ENCODE results near the gene CRYZL1. TPM values are rescaled to one million over a fixed set of nuclear protein-coding genes. Genes with fewer than 3 reads are reported as not detected.
"Not testable (repeated sequence)": the region's sequence is repeated elsewhere in the genome, so short reads cannot be mapped to it uniquely, and the experiment has no call there.

CRYZL1 gene
- polyA plus RNA-seq, 1 donor: 38.2 TPM

DNA sequence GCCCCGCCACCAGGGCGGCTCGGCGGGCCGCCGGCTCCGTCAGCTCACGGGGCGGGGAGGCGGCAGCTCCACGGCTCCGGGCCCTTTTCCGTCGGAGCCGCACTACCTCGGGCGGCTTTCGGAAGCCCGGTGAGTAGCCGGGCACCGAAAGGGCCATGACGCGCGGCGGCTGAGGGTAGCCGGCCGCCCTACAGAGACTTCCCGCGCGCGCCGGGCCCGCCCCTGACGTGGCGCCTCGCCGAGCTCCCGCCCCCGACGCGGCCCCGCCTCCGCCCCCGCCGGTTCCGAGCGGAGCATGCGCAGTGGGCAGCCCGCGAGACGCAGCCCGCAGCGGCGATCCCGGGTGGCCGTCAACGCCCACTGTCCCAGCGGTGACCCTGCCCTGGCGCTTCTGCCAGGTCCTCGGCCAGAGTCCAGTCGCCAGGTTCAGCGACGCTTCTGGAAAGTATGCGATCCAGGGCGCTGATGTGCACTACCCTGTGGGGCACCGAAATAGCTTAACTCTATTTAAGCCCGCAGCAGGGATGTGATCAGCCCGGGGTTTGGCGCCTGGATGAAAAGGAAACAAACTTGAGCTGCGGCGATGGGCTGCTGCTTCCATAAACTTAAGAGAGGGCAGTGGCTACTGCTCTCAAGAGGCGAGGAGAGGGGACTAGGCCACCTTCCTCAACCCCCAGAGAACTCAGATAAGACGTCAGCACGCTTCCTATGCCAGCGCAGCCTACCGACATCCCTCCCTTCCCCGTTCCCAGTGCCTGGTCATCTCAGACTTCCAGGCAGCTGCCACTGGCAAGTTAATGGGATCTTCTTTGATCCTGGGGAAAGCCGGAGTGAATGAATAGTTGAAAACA, 52.8 kb downstream of the CRYZL1 start, which contains the start of gene DONSON:
DONSON (minus strand) TSS at position 200 of the 851 bp plus-strand sequence; CDS start at position 157, 43 bp downstream.
- H3K9me3 ChIP-seq (ENCODE audit: control insufficient read depth, low read depth, low read length): no peaks in the 10 kb centered on the region
- H3K27ac ChIP-seq (ENCODE audit: low read length): peak within 1 kb of the TSS; percentile 96
- no peaks in the 10 kb centered on the region for H3K4me1 ChIP-seq (ENCODE audit: control insufficient read depth, insufficient read depth, low read length)
- peak; percentile 88 to 90 for DNase-seq
- peak within 1 kb of the TSS; percentile 86 for H3K4me3 ChIP-seq (ENCODE audit: low read length)
- H3K27me3 ChIP-seq (ENCODE audit: control insufficient read depth, insufficient read depth, low read length): no peaks in the 10 kb centered on the region
- H3K36me3 ChIP-seq (ENCODE audit: control insufficient read depth, insufficient read depth, low read length): no peaks in the 10 kb centered on the region
- no CpG with 5 or more reads among the region's 78 CpGs for WGBS (ENCODE audit: insufficient coverage, low lambda C conversion rate)

DNA sequence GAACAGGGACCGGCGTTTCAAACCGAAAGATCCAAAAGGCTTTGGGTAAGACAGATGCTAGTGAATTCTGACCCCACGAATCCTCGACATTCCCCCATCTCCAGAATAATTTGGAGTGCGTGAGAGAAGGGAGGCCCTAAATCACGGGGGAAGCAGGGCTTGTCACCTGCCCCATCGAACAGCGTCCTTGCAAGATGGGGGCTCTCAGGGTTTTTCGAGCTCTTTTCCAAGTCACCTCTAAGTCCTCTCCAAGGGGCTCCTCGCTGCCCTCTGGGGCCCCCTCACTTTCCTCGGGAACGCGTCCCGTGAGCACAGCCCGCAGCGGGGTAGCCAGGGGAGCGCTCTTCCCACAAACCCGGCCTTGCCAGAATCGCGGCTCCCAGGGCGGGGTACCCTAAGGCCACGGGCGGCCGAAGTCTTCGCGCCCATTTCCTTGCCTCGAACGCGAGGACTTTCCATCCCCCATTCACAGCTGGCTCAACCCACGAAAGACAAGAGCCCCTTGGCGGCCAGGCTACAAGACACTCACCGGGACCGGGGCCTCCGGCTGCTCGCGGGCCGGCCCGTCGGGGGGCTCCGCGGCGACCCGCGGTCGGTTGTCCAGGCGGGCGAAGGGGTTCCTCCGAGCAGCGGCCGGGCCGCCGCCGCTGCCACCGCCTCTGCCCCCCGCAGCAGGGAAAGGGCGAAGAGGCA, 53.6 kb downstream of the CRYZL1 start:
- Histone ChIP-seq H3K27ac (ENCODE audit: low read length) (peak overlapping the region; percentile 22), H3K4me3 (ENCODE audit: low read length) (peak overlapping the region; percentile 86), H3K36me3 (ENCODE audit: control insufficient read depth, insufficient read depth, low read length) (no peaks in the 10 kb centered on the region), H3K4me1 (ENCODE audit: control insufficient read depth, insufficient read depth, low read length) (no peaks in the 10 kb centered on the region), H3K9me3 (ENCODE audit: control insufficient read depth, low read depth, low read length) (no peaks in the 10 kb centered on the region), H3K27me3 (ENCODE audit: control insufficient read depth, insufficient read depth, low read length) (no peaks in the 10 kb centered on the region)
- whole genome bisulfite sequencing (ENCODE audit: insufficient coverage, low lambda C conversion rate): no CpG with 5 or more reads among the region's 57 CpGs
- peak; percentile 4 to 55 for DNase-seq

DNA sequence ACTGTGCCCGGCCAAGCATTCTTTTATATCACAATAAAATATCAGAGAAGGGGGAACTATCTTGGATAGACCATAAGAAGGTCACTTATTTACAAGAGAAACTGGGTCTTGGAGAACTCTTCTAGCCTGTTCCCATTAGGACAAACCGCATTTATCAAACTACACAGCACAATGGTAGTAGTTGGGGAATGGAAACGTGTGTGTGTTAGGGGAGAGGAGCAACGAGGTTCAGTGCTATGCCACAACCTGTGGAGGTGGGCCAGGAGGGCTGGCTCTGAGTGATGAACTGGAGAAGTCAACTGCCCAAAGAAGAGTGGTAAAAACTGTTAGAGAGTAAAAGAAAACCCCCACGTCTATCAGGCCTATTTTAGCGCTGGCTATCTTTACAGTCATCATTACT, 54.6 kb downstream of the CRYZL1 start:
- H3K36me3 ChIP-seq (ENCODE audit: control insufficient read depth, insufficient read depth, low read length): peaks cover 3% of the 10 kb centered on the region
- no peak for DNase-seq
- whole genome bisulfite sequencing (ENCODE audit: insufficient coverage, low lambda C conversion rate): 100% methylated on average over 2 of the region's 6 CpGs
- no peak overlapping the region for H3K27ac ChIP-seq (ENCODE audit: low read length)
- no peaks in the 10 kb centered on the region for H3K4me1 ChIP-seq (ENCODE audit: control insufficient read depth, insufficient read depth, low read length)
- no peak overlapping the region for H3K4me3 ChIP-seq (ENCODE audit: low read length)
- H3K27me3 ChIP-seq (ENCODE audit: control insufficient read depth, insufficient read depth, low read length): no peaks in the 10 kb centered on the region
- no peaks in the 10 kb centered on the region for H3K9me3 ChIP-seq (ENCODE audit: control insufficient read depth, low read depth, low read length)

DNA sequence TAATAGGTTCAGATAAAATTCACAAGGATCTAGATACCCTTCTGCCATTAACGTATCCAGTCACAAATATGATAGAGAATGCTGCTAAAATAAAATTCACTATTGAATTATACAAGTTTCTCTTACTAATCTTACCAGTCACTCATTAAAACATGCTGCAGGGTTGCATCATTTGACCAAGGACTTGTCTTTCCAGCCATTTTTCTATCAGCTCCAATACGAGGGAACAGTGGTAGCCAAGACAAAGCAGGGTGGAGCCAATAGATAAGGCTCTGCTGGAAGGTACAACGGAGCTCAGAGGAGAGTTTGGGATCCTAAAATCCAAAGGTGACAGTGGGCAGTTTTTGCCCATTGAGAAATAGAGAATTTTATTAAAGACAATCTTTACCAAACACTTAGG, 57.1 kb downstream of the CRYZL1 start:
- no peaks in the 10 kb centered on the region for H3K9me3 ChIP-seq (ENCODE audit: control insufficient read depth, low read depth, low read length)
- no peaks in the 10 kb centered on the region for H3K27me3 ChIP-seq (ENCODE audit: control insufficient read depth, insufficient read depth, low read length)
- DNase-seq: no peak
- peaks cover 6% of the 10 kb centered on the region for H3K36me3 ChIP-seq (ENCODE audit: control insufficient read depth, insufficient read depth, low read length)
- no peak overlapping the region for H3K4me3 ChIP-seq (ENCODE audit: low read length)
- no peak overlapping the region for H3K27ac ChIP-seq (ENCODE audit: low read length)
- no peaks in the 10 kb centered on the region for H3K4me1 ChIP-seq (ENCODE audit: control insufficient read depth, insufficient read depth, low read length)
- WGBS (ENCODE audit: insufficient coverage, low lambda C conversion rate): 80% methylated on average over 1 of the region's 3 CpGs

DNA sequence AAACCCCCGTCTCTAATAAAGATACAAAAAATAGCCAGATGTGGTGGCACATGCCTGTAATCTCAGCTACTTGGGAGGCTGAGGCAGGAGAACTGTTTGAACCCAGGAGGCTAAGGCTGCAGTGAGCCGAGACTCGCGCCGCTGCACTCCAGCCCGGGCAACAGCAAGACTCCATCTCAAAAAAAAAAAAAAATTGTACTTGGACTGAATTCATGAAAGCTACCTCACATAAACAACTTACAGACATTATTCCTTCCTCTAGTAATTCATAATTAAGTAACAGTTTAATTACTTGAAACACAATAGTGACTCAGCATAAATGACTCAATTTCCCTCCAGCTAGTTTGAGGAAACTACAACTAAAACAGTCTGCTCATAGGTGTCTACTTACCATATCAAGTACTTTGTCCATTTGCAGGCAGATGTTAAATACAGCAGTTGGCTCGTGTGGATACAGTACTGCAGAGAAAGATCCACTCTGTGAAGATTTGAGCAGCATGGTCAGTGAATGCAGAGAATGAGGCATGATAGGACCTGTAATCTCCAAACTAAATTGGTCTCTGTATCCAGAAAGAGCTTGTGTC, 62.5 kb downstream of the CRYZL1 start:
- Histone ChIP-seq H3K4me3 (ENCODE audit: low read length) (no peak overlapping the region), H3K4me1 (ENCODE audit: control insufficient read depth, insufficient read depth, low read length) (peaks cover 5% of the 10 kb centered on the region), H3K27ac (ENCODE audit: low read length) (no peak overlapping the region), H3K36me3 (ENCODE audit: control insufficient read depth, insufficient read depth, low read length) (peaks cover 29% of the 10 kb centered on the region), H3K9me3 (ENCODE audit: control insufficient read depth, low read depth, low read length) (no peaks in the 10 kb centered on the region), H3K27me3 (ENCODE audit: control insufficient read depth, insufficient read depth, low read length) (no peaks in the 10 kb centered on the region)
- WGBS (ENCODE audit: insufficient coverage, low lambda C conversion rate): 40% methylated on average over 1 of the region's 7 CpGs
- DNase-seq: no peak

DNA sequence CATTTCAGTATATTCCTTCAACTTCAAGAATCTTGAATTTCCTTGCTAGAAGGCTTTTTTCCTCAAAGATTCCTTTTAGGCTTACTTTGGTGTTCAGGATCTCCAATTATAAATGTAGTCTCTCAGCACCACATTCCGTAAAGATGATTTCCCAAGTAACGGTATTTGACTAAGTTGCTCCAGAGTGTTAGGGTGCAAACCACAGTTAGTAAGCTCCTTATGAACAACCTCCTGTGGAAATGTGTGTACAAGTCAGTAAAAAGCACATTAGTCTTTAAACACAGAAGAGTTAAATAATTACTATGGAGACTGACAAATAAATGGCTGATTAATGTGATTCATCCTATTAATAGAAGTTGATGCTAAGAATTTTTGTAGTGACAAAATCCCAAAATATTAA, 63.3 kb downstream of the CRYZL1 start:
- WGBS (ENCODE audit: insufficient coverage, low lambda C conversion rate): 92% methylated on average over 2 of the region's 2 CpGs
- DNase-seq: no peak
- H3K36me3 ChIP-seq (ENCODE audit: control insufficient read depth, insufficient read depth, low read length): peaks cover 33% of the 10 kb centered on the region
- H3K4me3 ChIP-seq (ENCODE audit: low read length): no peak overlapping the region
- no peaks in the 10 kb centered on the region for H3K9me3 ChIP-seq (ENCODE audit: control insufficient read depth, low read depth, low read length)
- peaks cover 5% of the 10 kb centered on the region for H3K4me1 ChIP-seq (ENCODE audit: control insufficient read depth, insufficient read depth, low read length)
- H3K27me3 ChIP-seq (ENCODE audit: control insufficient read depth, insufficient read depth, low read length): no peaks in the 10 kb centered on the region
- no peak overlapping the region for H3K27ac ChIP-seq (ENCODE audit: low read length)

DNA sequence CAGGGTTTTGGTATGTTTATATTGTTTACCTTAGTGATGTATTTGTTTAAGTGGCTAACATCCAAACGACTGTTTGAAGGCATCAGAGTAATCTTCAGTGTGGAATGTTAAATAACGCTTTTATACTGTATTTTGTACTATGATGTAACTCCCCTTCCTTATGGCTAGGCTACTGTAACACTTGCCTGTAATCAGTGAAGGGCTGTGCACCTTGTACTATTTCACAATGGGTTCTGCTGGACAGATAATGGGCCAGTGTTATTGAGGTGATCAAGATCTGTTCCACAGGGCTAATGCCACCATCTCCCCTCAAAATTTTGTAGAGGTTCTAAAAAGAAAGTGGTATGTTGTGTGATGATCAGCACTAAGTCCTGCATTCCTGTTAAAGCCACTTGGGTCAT, 64.8 kb downstream of the CRYZL1 start:
- H3K4me3 ChIP-seq (ENCODE audit: low read length); H3K4me1 ChIP-seq (ENCODE audit: control insufficient read depth, insufficient read depth, low read length); H3K27ac ChIP-seq (ENCODE audit: low read length); H3K9me3 ChIP-seq (ENCODE audit: control insufficient read depth, low read depth, low read length); H3K27me3 ChIP-seq (ENCODE audit: control insufficient read depth, insufficient read depth, low read length): not testable (repeated sequence)
- peaks cover 36% of the 10 kb centered on the region for H3K36me3 ChIP-seq (ENCODE audit: control insufficient read depth, insufficient read depth, low read length)
- DNase-seq: peak; percentile 78 to 83
- no CpG with 5 or more reads among the region's 2 CpGs for WGBS (ENCODE audit: insufficient coverage, low lambda C conversion rate)

DNA sequence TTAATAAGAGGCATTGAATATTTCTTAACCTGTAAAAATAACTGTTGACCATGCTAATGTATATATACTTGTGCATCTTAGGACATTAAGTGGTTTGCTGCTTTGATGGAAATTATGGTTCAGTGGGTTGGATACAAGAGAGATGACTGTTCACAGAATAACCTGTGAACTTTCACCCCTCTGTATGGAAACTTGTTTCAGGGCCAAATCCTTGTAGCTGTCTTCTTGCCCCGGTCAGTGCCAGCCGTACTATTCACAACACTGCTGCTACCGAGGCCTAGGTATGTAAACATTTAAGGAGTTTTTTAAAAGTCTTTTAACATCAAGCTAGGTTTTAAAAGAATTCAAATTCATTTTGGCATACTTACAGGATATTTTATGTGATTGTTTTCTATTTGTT, 69.2 kb downstream of the CRYZL1 start:
- Histone ChIP-seq H3K4me1 (ENCODE audit: control insufficient read depth, insufficient read depth, low read length) (peaks cover 9% of the 10 kb centered on the region), H3K9me3 (ENCODE audit: control insufficient read depth, low read depth, low read length) (no peaks in the 10 kb centered on the region), H3K4me3 (ENCODE audit: low read length) (no peak overlapping the region), H3K27ac (ENCODE audit: low read length) (no peak overlapping the region), H3K36me3 (ENCODE audit: control insufficient read depth, insufficient read depth, low read length) (peaks cover 59% of the 10 kb centered on the region), H3K27me3 (ENCODE audit: control insufficient read depth, insufficient read depth, low read length) (no peaks in the 10 kb centered on the region)
- DNase-seq: no peak
- WGBS (ENCODE audit: insufficient coverage, low lambda C conversion rate): no CpG with 5 or more reads among the region's 3 CpGs

DNA sequence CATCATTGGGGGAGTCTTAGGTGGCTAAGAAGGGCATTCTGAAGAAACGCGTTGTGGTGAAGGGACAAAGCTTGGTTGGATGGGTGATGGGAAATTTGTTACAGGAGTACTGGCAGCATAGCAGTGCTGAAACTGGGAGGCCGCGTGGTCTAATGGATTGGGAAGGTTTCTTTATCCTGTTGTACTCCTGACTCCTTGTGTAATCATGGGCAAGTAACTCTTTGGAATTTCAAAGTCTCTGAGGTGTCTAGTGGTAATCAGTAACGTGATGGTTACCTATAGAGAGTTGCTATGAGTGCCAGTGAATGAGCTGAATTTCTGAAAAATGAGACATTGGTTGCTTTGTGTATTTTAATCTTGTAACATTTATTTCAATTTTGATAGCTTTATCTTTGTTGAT, 71.5 kb downstream of the CRYZL1 start:
- H3K27me3 ChIP-seq (ENCODE audit: control insufficient read depth, insufficient read depth, low read length): no peaks in the 10 kb centered on the region
- no peak overlapping the region for H3K27ac ChIP-seq (ENCODE audit: low read length)
- H3K9me3 ChIP-seq (ENCODE audit: control insufficient read depth, low read depth, low read length): no peaks in the 10 kb centered on the region
- H3K36me3 ChIP-seq (ENCODE audit: control insufficient read depth, insufficient read depth, low read length): peaks cover 54% of the 10 kb centered on the region
- DNase-seq: peak in 1 of 2 donors; percentile 29
- WGBS (ENCODE audit: insufficient coverage, low lambda C conversion rate): 40% methylated on average over 1 of the region's 5 CpGs
- H3K4me1 ChIP-seq (ENCODE audit: control insufficient read depth, insufficient read depth, low read length): peaks cover 5% of the 10 kb centered on the region
- H3K4me3 ChIP-seq (ENCODE audit: low read length): no peak overlapping the region

DNA sequence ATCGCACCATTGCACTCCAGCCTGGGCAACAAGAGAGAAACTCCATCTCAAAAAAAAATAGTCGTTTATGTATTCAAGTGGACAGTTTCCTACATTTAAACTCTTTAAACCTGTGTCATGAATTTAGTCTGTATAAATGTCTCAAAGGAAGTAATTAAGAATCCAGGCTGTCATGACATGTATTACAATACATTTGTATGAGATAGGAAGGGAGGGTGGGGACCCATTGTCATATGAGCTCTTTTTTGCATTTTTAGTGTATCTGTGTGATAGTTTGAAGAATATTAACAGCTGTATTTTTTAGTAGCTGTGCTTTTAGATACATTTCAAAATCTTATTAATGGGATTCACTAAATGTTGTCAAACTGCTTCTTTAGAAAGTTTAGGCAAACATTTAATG, 73.1 kb downstream of the CRYZL1 start:
- peaks cover 51% of the 10 kb centered on the region for H3K36me3 ChIP-seq (ENCODE audit: control insufficient read depth, insufficient read depth, low read length)
- peaks cover 5% of the 10 kb centered on the region for H3K4me1 ChIP-seq (ENCODE audit: control insufficient read depth, insufficient read depth, low read length)
- no peak for DNase-seq
- no peaks in the 10 kb centered on the region for H3K27me3 ChIP-seq (ENCODE audit: control insufficient read depth, insufficient read depth, low read length)
- no CpG with 5 or more reads among the region's 2 CpGs for WGBS (ENCODE audit: insufficient coverage, low lambda C conversion rate)
- no peak overlapping the region for H3K4me3 ChIP-seq (ENCODE audit: low read length)
- H3K9me3 ChIP-seq (ENCODE audit: control insufficient read depth, low read depth, low read length): no peaks in the 10 kb centered on the region
- H3K27ac ChIP-seq (ENCODE audit: low read length): no peak overlapping the region
